HUES64 (cell line): ENCODE measurements around the gene FAM216A.
"Not testable (repeated sequence)": the region's sequence is repeated elsewhere in the genome, so short reads cannot be mapped to it uniquely, and the experiment has no call there.

ENCODE experiments used
- H3K27ac ChIP-seq: 2 replicates; pipeline ENCODE4 v1.7.0; 2013; ENCODE audit warnings: low read depth, low read length, inconsistent platforms
- H3K27me3 ChIP-seq: 2 replicates; pipeline ENCODE4 v1.6.1; 2013; ENCODE audit warnings: mild to moderate bottlenecking, low read length; ENCODE audit not compliant: insufficient read depth
- H3K36me3 ChIP-seq: 2 replicates; pipeline ENCODE4 v1.6.1; 2013; ENCODE audit warnings: mild to moderate bottlenecking, low read length; ENCODE audit not compliant: insufficient read depth
- H3K4me1 ChIP-seq: 2 replicates; pipeline ENCODE4 v1.6.1; 2013; ENCODE audit warnings: mild to moderate bottlenecking, low read length, moderate library complexity; ENCODE audit not compliant: insufficient read depth
- H3K4me3 ChIP-seq: 2 replicates; pipeline ENCODE4 v1.5.1; 2013; ENCODE audit warnings: mild to moderate bottlenecking, low read length, moderate library complexity
- H3K9ac ChIP-seq: 2 replicates; pipeline ENCODE4 v1.6.1; 2013; ENCODE audit warnings: mild to moderate bottlenecking, low read depth, low read length
- H3K9me3 ChIP-seq: 2 replicates; pipeline ENCODE4 v1.6.1; 2013; ENCODE audit warnings: low read depth, low read length; ENCODE audit not compliant: insufficient read depth
- WGBS: fragments of 150-250, 120-280 bp; methylation state at CpG from one replicate; pipeline ENCODE4 v1.1.7; 2013; ENCODE audit warnings: missing lambda C conversion rate; 5-methylcytosine and 5-hydroxymethylcytosine counted together

Gene FAM216A

GRCh38 chr12:110501399-110501751, 32.7 kb downstream of the FAM216A start:
- Histone ChIP-seq H3K9me3 (peaks cover 7% of the 10 kb centered on the region; the same call in 1 of the 2 replicates), H3K27ac (peak overlapping the region; percentile 65), H3K9ac (peak overlapping the region; percentile 82), H3K27me3 (peaks cover 18% of the 10 kb centered on the region), H3K4me1 (no peaks in the 10 kb centered on the region), H3K4me3 (peak overlapping the region; percentile 94), H3K36me3 (peaks cover 19% of the 10 kb centered on the region)
- WGBS = 1% methylated on average over 17 of the region's 17 CpGs

- H3K36me3 ChIP-seq = peaks cover 13% of the 10 kb centered on the region
- peaks cover 7% of the 10 kb centered on the region; the same call in 1 of the 2 replicates for H3K9me3 ChIP-seq
- peak within 1 kb of the TSS; percentile 82 for H3K9ac ChIP-seq
- H3K27me3 ChIP-seq = peaks cover 18% of the 10 kb centered on the region
- no peaks in the 10 kb centered on the region for H3K4me1 ChIP-seq
- H3K27ac ChIP-seq = peak within 1 kb of the TSS; percentile 65
- H3K4me3 ChIP-seq = peak within 1 kb of the TSS; percentile 94
- 13% methylated on average over 61 of the region's 61 CpGs for WGBS
Measured at GRCh38 chr12:110501752-110502738, 33.4 kb downstream of the FAM216A start, which contains the start of the genes RAD9B and VPS29. Gene RAD9B, plus strand, starts transcription at chr12:110502331. Its CDS starts 7 bp downstream, at chr12:110502338. Gene VPS29, minus strand, starts transcription at chr12:110502111. Its CDS starts 60 bp downstream, at chr12:110502051.

GRCh38 chr12:110503432-110503831, 34.8 kb downstream of the FAM216A start:
- Histone ChIP-seq H3K9me3 (peaks cover 7% of the 10 kb centered on the region; the same call in 1 of the 2 replicates), H3K36me3 (peaks cover 10% of the 10 kb centered on the region), H3K9ac (no peak overlapping the region), H3K27ac (no peak overlapping the region), H3K4me1 (no peaks in the 10 kb centered on the region), H3K4me3 (no peak overlapping the region), H3K27me3 (peaks cover 18% of the 10 kb centered on the region)
- whole genome bisulfite sequencing = no CpG with 5 or more reads among the region's 1 CpG

- Histone ChIP-seq H3K4me3 (no peak overlapping the region), H3K9me3 (peaks cover 7% of the 10 kb centered on the region; the same call in 1 of the 2 replicates), H3K27me3 (peaks cover 19% of the 10 kb centered on the region), H3K4me1 (no peaks in the 10 kb centered on the region), H3K27ac (no peak overlapping the region), H3K36me3 (no peaks in the 10 kb centered on the region), H3K9ac (no peak overlapping the region)
- WGBS = 88% methylated on average over 1 of the region's 3 CpGs
Measured at GRCh38 chr12:110505332-110505731, 36.7 kb downstream of the FAM216A start.

GRCh38 chr12:110508071-110508586, 39.5 kb downstream of the FAM216A start:
- H3K27ac ChIP-seq = no peak overlapping the region
- WGBS = 89% methylated on average over 2 of the region's 4 CpGs
- H3K9ac ChIP-seq = no peak overlapping the region
- H3K4me1 ChIP-seq = no peaks in the 10 kb centered on the region
- H3K4me3 ChIP-seq = no peak overlapping the region
- no peaks in the 10 kb centered on the region for H3K9me3 ChIP-seq
- peaks cover 11% of the 10 kb centered on the region for H3K27me3 ChIP-seq
- no peaks in the 10 kb centered on the region for H3K36me3 ChIP-seq

- Histone ChIP-seq H3K9me3 (no peaks in the 10 kb centered on the region), H3K27me3 (peaks cover 2% of the 10 kb centered on the region; the same call in 1 of the 2 replicates), H3K4me1 (no peaks in the 10 kb centered on the region), H3K4me3 (no peak overlapping the region), H3K9ac (no peak overlapping the region), H3K36me3 (no peaks in the 10 kb centered on the region), H3K27ac (no peak overlapping the region)
- WGBS = 91% methylated on average over 5 of the region's 6 CpGs
Measured at GRCh38 chr12:110513842-110514241, 45.2 kb downstream of the FAM216A start.

- Histone ChIP-seq H3K27ac (no peak overlapping the region), H3K4me1 (no peaks in the 10 kb centered on the region), H3K4me3 (no peak overlapping the region), H3K27me3 (peaks cover 2% of the 10 kb centered on the region; the same call in 1 of the 2 replicates), H3K9ac (no peak overlapping the region), H3K36me3 (no peaks in the 10 kb centered on the region), H3K9me3 (no peaks in the 10 kb centered on the region)
- 81% methylated on average over 1 of the region's 1 CpG for WGBS
Measured at GRCh38 chr12:110514363-110514762, 45.7 kb downstream of the FAM216A start.

- Histone ChIP-seq H3K4me1 (no peaks in the 10 kb centered on the region), H3K36me3 (no peaks in the 10 kb centered on the region), H3K9ac (no peak overlapping the region), H3K27me3 (no peaks in the 10 kb centered on the region), H3K27ac (no peak overlapping the region), H3K9me3 (no peaks in the 10 kb centered on the region), H3K4me3 (no peak overlapping the region)
- 94% methylated on average over 3 of the region's 3 CpGs for WGBS
Measured at GRCh38 chr12:110516995-110517394, 48.4 kb downstream of the FAM216A start.

GRCh38 chr12:110518014-110518413, 49.4 kb downstream of the FAM216A start:
- H3K9me3 ChIP-seq, H3K9ac ChIP-seq, H3K27me3 ChIP-seq, H3K4me1 ChIP-seq, H3K36me3 ChIP-seq, H3K27ac ChIP-seq, H3K4me3 ChIP-seq: not testable (repeated sequence)
- WGBS = 91% methylated on average over 8 of the region's 8 CpGs

GRCh38 chr12:110520876-110521712, 52.4 kb downstream of the FAM216A start:
- H3K27me3 ChIP-seq, H3K36me3 ChIP-seq, H3K27ac ChIP-seq, H3K4me1 ChIP-seq, H3K9ac ChIP-seq, H3K9me3 ChIP-seq, H3K4me3 ChIP-seq: not testable (repeated sequence)
- 93% methylated on average over 11 of the region's 11 CpGs for WGBS
